Right lobe of liver (tissue), 4 donors: ENCODE results near the gene GOLT1A.

Experiments used
- POLR2A ChIP-seq: fragments of 450-650 bp; IDR thresholded peaks from one replicate; pipeline ENCODE4 v1.6.1; 2017; ENCODE audit warnings: antibody characterized with exemption, mild to moderate bottlenecking
- TF ChIP-seq, protein P1 (sequence below), 4 donors: fragments of 200-600 bp in 3 of 4; fragments of 450-650 bp in 1 of 4; IDR thresholded peaks; one replicate each; pipeline versions ENCODE4 v1.5.1 to v1.8.0; 2016 to 2022; ENCODE audit warnings: antibody characterized with exemption in 4 of 4, mild to moderate bottlenecking in 2 of 4
- donor health status: DM: no; HTN: no; CAD: no.
- donor health status: DM: no; HTN: no; CAD: no.
- donor health status: DM: no; HTN: yes; CAD: no.

DNA sequence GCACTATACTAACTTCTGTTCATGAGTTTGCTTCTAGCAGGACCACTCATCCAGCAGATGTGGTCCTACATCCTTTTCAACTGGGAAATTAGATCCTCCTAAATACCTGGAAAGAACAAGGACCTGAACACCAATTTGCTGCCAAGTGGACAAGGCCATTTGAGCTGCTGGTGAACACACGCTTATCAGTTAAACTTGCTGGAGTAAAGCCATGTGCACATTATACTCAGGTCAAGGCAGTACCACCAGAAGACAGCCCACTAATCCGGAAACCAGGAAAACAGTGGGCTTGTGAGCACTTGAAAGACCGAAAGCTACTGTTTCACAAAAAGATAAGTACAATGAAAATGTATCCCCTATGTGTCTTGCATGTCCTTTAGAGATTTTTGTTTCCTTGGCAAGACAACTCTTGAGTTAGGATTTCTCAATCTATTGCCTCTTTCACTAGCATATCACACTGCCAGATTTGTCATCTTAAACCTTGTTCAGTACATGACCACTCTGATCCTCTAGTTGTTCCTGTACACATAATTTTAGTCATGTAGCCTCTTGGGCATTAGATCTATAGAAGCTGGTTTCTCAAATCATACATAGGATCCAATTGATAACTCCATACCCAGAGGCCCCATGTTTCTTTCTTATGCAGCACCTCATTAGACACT, 43.2 kb downstream of the GOLT1A start:
- TF ChIP-seq, protein P1, sequence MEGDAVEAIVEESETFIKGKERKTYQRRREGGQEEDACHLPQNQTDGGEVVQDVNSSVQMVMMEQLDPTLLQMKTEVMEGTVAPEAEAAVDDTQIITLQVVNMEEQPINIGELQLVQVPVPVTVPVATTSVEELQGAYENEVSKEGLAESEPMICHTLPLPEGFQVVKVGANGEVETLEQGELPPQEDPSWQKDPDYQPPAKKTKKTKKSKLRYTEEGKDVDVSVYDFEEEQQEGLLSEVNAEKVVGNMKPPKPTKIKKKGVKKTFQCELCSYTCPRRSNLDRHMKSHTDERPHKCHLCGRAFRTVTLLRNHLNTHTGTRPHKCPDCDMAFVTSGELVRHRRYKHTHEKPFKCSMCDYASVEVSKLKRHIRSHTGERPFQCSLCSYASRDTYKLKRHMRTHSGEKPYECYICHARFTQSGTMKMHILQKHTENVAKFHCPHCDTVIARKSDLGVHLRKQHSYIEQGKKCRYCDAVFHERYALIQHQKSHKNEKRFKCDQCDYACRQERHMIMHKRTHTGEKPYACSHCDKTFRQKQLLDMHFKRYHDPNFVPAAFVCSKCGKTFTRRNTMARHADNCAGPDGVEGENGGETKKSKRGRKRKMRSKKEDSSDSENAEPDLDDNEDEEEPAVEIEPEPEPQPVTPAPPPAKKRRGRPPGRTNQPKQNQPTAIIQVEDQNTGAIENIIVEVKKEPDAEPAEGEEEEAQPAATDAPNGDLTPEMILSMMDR (IDR thresholded peaks at IDR 0.05), result no peak
- TF ChIP-seq POLR2A, result no peak
